GM12865 (cell line): ENCODE measurements around the gene SCGB2A2.

Source experiments
- DNase-seq: peaks from one replicate; pipeline ENCODE4 v3.0.0; 2010; ENCODE audit warnings: low read depth
- H3K4me3 ChIP-seq: 2 replicates; pipeline ENCODE4 v1.5.1; 2011; ENCODE audit warnings: mild to moderate bottlenecking, low read depth, low read length, control low read depth
- CTCF ChIP-seq: IDR thresholded peaks from 2 replicates; pipeline ENCODE4 v1.5.1; 2011; ENCODE audit warnings: low read length, control low read depth, low read depth, inconsistent platforms; ENCODE audit not compliant: insufficient read depth; ENCODE audit errors: missing control alignments

SCGB2A2 gene

GRCh38 chr11:62295504-62295903, 25.5 kb downstream of the SCGB2A2 start:
- H3K4me3 ChIP-seq: no peak overlapping the region
- no peak for TF ChIP-seq CTCF
- DNase-seq: peak; percentile 17

GRCh38 chr11:62298975-62299374, 29.0 kb downstream of the SCGB2A2 start, which contains the start of gene SCGB1D4:
SCGB1D4 (minus strand) TSS chr11:62299075; CDS start chr11:62299010, 65 bp downstream.
- TF ChIP-seq CTCF: no peak
- DNase-seq: no peak
- H3K4me3 ChIP-seq: no peak within 1 kb of the TSS

GRCh38 chr11:62306227-62306626, 36.3 kb downstream of the SCGB2A2 start:
- no peak overlapping the region for H3K4me3 ChIP-seq
- peak; percentile 48 for DNase-seq
- TF ChIP-seq CTCF: no peak

- TF ChIP-seq CTCF: no peak
- no peak for DNase-seq
- H3K4me3 ChIP-seq: no peak overlapping the region
Observed at GRCh38 chr11:62307950-62308349, 38.0 kb downstream of the SCGB2A2 start.

GRCh38 chr11:62309991-62310390, 40.0 kb downstream of the SCGB2A2 start:
- DNase-seq: no peak
- no peak for TF ChIP-seq CTCF
- H3K4me3 ChIP-seq: no peak overlapping the region

GRCh38 chr11:62315431-62315830, 45.5 kb downstream of the SCGB2A2 start:
- no peak overlapping the region for H3K4me3 ChIP-seq
- DNase-seq: no peak
- no peak for TF ChIP-seq CTCF

- H3K4me3 ChIP-seq: no peak overlapping the region
- DNase-seq: no peak
- TF ChIP-seq CTCF: no peak
Observed at GRCh38 chr11:62322524-62322923, 52.6 kb downstream of the SCGB2A2 start.
